Stimulated activated CD4-positive, alpha-beta T cell treated with anti-CD3 and anti-CD28 coated beads, Interleukin-15, amount 100 ng/mL, for 1 hour (primary cell): Measurements from ENCODE around the gene GEN1.
A peak's percentile ranks its signal among the peaks of the same experiment; 100 is the strongest.

ENCODE experiments used
- DNase-seq, 2 donors: peaks; one replicate each; pipeline ENCODE4 v3.0.0-alpha.2; 2020; ENCODE audit warnings: low read depth in 1 of 2, low spot score in 1 of 2

Gene GEN1, protein sequence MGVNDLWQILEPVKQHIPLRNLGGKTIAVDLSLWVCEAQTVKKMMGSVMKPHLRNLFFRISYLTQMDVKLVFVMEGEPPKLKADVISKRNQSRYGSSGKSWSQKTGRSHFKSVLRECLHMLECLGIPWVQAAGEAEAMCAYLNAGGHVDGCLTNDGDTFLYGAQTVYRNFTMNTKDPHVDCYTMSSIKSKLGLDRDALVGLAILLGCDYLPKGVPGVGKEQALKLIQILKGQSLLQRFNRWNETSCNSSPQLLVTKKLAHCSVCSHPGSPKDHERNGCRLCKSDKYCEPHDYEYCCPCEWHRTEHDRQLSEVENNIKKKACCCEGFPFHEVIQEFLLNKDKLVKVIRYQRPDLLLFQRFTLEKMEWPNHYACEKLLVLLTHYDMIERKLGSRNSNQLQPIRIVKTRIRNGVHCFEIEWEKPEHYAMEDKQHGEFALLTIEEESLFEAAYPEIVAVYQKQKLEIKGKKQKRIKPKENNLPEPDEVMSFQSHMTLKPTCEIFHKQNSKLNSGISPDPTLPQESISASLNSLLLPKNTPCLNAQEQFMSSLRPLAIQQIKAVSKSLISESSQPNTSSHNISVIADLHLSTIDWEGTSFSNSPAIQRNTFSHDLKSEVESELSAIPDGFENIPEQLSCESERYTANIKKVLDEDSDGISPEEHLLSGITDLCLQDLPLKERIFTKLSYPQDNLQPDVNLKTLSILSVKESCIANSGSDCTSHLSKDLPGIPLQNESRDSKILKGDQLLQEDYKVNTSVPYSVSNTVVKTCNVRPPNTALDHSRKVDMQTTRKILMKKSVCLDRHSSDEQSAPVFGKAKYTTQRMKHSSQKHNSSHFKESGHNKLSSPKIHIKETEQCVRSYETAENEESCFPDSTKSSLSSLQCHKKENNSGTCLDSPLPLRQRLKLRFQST

DNA sequence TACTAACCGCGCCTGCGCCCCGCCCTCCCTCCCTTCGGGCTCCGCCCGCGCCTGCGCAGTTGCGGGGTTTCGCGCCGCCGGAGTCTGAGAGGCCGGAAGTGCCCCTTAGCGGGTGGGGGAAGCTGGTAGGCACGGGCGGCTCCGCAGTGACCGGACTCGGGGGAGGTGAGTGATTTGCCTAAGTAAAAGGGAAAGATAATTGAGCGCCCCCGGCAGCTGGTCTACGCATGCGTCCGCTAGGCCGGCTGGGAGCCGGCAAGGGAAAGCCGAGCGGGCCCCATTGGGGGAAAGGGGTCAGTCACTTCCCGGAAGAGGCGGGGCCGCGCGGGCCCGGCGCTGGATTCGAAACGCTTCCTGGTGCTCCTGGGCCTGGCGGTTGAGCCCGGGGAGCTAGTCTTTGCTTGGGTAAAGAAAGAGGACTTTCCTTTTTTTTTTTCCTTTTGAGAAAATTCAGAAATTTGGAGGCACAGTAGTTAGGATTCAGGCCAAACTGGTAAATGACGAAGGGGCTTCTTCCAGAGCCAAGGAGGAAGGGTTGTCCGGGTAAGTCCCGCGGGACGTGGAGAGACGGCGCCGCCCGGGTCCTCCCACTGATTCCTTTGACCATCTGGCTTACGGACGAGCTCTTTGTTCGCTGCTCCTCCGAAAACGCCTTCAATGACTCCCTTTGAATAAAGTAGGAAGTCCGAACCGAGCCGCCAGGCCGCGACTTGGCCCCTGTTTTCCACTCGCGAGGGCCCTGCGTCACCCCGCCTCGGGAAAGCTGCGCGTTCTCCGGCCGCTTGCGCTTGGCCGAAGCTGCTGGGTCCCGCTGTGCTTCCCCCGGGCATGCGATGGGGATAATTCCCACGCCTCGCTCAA, at the start of gene GEN1, which contains the start of gene SMC6:
GEN1 (plus strand) TSS at position 336 of the 861 bp plus-strand sequence. CDS start 5,806 bp downstream, outside the sequence.
SMC6 (minus strand) TSS at position 8 of the 861 bp plus-strand sequence. CDS start 7,864 bp downstream, outside the sequence.
- peak; percentile 83 to 87 for DNase-seq

DNA sequence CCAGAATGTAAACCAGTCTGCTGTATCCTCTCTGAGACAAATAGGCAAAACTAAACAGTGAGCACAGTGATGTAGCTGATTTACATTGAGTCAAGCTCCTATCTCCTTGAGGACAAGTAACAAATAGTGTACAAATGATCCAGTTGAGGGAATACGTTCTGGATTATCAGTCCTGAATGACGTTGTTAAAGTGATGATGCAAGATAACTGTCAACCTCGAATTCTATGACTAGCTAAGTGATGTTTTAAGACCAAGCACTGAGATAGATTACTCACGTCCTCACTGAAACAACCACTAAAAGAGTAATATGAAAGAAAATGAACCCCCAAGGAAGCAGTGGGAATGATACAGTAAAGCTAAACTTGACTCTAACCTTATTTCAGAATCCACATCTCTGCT, 47.1 kb upstream of the GEN1 start:
- no peak for DNase-seq

DNA sequence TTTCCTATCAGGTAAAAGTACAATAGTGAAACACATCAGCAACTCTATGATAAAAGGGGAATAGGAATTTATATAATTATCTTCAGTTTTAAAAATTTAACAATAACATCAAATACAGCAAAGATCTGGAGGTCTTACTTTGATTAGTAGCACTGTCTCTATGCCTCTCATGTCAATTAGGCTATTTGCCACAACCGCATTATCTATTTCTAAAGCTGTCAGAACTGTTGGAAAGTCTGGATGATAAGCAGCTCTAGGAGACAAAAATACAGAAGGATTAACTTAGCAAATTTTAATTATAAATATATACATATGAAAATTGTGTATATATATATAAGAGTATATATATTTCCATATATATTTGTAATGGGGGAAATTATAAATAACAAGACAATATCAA, 45.4 kb upstream of the GEN1 start:
- no peak for DNase-seq

DNA sequence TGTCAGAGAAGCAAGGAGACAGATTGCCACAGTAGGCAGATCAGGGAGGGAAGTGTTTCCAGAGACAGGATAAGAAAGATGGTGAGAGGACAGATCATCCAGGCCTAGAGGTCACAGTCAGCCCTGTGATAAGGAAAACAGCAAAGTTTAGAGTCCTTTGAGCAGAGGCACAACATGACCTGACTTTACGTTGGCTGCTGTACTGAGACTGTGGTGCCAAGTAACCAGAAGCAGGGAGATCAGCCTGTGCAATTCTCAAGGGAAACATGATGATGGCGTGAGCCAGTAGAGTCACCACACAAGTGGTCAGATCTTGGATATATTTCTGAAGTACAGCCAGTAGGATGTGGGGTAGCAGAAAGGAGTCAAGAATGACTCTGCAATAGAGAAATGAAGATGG, 44.0 kb upstream of the GEN1 start:
- no peak for DNase-seq

DNA sequence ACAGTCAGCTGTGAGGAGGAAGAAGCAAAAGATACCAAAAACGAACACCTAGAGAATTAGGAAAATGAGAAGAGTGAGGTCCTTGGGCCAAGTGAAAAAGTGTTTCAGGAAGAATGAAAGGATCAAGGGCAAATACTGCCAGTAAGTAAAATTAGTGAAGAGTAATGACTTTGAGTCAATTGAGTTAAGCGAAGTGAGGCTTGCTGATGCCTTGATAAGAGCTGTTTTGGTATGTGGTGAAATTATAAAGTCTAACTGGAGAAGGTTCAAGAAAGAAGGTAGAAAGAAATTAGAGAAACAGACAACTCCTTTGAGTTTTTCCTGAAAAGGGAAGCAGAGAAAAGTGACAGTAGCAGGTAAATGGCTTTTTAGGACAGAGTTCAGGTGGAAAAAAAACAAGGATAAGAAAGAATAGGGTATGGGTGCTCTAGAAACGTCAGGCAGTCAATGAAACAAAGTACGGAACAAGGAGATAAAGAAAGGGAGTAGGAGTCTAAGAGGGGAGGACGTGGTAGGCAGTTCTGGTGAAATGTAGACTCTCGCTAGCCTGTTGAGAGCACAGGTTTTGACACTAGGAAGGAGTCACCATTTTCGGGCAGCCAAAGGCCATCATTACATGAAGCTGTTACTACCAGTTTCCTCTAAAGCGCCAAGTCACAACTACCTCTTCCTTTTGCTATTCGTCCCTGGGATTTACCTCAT, 43.2 kb upstream of the GEN1 start:
- DNase-seq, result no peak

DNA sequence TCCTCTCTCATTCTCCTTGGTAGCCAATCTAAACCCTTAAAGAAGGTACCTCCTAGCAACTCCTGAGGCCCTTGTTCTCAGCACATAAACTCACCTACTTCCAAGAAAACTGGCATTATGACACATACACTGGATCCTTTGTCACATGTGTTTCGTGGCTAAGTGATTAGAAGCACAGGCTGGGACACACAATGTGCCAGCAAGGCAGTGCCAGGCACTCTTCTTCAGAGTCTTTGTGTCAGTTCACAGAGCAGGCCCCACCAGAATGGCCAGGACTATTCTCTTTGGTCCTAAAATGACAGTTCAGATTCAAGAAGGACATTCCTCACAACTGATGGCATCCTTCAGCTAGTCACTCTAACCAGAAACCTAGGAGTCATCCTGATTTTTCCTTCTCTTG, 40.6 kb upstream of the GEN1 start:
- DNase-seq, result no peak

DNA sequence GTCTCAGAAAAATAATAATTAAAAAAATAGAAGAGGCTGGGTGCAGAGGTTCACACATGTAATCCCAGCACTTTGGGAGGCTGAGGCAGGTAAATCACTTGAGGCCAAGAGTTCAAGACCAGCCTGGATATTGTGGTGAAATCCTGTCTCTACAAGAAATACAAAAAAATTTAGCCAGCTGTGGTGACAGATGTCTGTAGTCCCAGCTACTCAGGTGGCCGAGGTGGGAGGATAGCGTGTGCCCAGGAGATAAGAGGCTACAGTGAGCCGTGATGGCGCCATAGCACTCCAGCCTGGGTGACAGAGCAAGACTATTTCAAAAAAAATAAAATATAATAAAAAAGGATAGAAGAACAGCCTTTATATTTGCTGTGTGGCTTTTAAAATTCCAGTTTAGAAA, 36.3 kb upstream of the GEN1 start:
- DNase-seq, result no peak

DNA sequence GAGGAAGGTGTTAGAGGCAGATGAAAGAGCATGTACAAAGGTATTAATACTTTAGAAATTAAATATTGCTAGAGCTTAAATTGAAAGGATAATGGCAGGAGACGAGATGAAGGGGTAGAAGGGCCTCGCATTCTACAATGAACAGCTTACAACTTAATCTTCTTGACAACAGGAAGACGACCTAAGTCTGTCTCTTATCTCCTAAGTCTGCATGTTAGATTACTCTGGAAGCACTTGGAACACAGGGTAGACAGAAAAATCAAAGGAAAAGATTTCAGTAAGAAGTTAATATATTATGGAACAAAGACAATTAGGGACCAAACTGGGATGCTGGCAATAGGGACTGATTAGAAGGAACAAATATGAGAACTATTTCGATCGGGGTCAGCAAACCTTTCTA, 35.2 kb upstream of the GEN1 start:
- no peak for DNase-seq

DNA sequence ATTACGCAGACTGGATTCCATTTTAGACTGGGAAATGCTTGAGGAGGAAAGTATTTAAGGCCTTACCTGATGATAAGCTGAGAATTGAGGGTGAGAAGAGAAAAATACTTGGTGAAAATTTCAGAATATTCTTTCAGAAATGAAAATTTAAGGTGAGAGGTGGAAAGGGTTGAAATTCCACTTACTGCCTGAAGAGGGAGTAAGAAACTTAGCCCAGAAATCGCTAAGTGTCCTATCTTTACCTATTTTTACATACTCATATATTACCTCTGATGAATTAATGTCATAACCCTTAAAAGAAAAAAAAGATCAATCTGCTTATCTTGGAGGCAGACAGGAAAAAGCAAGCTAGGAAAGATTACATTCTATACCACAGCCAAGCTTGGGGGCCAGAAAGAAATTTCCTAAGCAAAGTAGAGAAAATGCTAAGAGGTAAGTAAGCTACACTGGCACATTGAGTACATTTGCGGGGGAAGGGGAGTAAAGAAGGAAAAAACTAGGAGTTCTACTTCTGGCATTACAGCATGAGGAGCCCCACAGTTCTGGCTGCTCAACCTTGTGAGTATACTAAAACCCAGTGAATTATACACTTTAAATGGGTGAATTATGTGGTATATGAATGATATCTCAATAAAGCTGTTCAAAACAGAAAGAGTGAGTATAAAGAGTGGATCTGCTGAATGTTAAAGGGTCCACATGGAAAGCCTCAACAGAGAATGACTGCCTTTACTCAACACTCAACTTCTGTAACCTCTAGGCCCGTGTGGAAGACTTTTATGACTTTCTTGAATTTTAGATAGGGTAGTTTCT, 34.2 kb upstream of the GEN1 start:
- DNase-seq, result no peak

DNA sequence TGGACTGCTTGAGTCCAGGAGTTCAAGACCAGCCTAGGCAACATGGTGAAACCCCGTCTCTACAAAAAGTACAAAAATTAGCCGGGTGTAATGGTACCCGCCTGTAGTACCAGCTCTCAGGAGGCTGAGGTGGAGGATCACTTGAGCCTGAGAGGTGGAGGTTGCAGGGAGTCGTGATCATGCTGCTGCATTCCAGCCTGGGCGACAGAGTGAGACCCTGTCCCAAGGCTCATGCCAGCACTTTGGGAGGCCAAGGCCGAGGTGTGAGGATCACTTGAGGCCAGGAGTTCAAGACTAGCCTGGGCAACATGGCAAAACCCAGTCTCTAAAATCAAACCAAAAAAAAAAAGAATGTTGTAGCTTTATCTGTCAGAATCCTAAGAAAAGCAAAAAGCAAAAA, 25.7 kb upstream of the GEN1 start:
- DNase-seq, result no peak

DNA sequence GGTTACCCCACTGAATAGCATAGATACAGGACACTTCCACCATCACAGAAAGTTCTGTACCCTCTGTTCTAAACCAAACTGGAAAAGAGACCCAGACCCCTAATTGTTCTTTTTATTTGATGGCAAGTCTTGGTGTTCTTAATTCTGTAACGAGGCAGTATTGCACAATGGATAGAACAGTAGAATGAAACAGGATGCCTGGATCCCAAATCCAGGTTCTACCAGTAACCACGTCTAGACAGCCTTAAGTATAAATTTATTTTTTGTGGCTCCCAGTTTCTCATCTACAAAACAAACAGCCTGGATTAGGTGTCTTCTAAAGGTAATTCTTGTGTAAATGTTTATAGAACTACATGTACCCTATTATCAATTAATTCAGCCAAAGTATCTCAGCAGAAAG, 24.1 kb upstream of the GEN1 start:
- no peak for DNase-seq

DNA sequence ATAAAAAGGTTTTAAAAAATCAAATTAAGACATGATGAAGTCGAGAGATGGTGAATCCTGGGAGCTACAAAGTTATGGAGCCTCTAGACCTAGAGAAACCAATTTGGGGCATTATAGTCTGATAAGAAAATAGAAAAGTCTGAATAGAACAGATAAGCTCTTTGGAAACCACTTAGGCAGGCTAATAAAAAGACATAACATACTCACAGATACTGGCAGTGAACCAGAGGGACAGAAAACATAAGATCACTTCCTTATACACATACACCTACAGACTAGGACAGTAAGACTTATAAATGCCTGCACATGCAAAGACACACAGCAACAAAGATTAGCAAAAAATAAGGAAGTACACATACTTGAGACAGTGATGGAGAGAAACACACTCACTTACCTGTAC, 20.3 kb upstream of the GEN1 start:
- DNase-seq, result no peak

DNA sequence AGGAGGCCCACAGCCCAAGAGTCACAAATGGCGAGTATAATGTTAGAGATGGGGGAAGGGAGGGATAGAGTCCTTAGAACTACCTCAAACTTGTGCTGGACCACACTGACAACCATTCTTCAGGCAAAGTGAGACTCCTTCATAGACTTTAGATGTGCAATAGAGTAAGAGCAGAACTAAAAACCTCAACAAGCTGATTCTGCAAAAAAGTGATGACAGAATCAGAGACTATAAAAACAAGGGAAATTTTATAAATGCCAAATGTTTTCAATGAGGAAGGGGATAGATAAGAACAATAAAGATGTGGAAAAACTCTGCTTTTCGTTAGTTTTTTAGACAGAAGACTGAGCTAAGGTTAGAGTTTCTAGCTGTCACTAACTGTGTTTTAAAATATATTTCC, 18.1 kb upstream of the GEN1 start:
- DNase-seq, result no peak

DNA sequence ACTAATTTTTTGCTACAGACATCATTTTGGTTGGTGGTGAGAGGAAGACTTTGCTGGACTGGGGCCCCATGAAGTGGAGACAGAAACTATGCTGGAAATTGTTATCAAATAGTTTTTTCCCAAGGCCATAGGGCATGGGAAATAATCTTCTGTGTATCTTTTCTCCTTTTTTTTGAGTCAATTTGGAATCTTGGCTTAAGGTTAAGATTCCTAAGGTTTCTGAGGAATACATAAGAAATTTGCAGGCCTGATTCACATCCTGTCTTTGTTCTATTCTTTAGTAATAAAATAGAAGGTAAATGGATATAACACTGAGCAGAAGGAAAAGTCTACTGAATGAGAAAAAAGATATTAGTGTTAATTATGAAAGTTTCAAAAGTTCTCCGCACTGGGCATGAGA, 16.9 kb upstream of the GEN1 start:
- no peak for DNase-seq

DNA sequence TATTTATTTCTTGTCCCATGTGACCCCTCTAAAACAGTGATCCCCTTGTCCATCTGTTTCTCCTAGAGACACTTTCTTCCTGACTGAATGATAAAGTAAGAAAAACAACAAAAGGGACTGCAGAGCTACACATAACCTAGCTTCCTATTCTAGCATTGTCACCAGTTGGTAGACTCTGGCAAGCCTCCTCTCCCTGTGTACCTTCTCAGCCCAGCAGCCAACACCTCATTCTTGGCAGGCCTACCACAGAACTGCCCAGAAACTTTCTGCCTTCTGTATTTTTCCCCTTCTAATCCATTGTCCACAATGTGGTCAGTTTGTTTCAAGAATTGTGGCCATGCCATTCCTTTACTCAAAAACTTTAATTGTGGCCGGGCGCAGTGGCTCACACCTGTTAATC, 13.7 kb upstream of the GEN1 start:
- DNase-seq, result no peak

DNA sequence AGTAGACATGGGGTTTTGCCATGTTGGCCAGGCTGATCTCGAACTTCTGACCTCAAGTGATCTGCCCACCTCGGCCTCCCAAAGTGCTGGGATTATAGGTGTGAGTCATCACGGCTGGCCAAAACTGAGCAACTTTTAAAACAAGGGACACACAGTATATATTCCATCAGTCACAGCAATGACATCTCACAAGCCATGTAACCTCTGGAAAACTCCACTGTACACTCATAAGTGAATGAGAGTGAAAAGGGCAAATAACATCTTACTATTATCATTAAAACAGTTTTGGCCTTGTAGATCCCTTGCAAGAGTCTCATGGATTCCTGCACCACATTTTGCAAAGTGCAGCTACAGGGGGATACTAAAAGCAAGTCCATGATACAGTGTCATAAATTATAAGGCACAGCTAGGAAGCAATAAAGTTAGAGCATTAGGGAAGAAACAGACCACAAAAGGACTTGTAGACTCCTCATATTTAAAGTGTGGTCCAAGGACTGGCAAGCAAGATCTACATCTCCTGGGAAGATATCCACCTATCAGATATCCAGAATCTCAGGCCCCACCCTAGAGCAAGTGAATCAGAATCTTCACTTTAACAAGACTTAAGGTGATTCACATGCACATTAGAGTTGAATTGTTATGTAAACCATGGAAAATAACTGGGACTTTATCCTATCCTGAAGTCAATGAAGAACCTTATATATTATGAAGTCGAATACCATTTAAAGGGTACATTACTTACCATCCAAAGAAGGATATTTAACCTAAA, 6.1 kb upstream of the GEN1 start:
- no peak for DNase-seq

DNA sequence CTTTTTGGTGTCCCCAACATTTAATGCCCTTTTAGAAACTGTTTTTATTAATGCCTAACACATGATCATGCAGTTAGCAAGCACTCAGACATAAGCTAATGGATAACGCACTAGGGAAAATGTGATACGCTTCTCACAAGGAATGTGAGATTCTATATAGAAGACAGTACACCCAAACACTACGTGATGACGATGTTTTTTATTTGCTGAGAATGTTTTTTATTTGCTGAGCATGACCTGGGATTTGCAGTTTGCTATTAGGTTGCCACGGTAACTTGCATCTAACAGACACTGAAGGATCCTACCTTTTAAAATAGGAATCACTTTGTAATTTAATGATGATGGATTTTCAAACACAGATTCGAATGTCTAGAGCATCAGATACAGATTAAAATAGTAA, 5.2 kb upstream of the GEN1 start:
- no peak for DNase-seq

DNA sequence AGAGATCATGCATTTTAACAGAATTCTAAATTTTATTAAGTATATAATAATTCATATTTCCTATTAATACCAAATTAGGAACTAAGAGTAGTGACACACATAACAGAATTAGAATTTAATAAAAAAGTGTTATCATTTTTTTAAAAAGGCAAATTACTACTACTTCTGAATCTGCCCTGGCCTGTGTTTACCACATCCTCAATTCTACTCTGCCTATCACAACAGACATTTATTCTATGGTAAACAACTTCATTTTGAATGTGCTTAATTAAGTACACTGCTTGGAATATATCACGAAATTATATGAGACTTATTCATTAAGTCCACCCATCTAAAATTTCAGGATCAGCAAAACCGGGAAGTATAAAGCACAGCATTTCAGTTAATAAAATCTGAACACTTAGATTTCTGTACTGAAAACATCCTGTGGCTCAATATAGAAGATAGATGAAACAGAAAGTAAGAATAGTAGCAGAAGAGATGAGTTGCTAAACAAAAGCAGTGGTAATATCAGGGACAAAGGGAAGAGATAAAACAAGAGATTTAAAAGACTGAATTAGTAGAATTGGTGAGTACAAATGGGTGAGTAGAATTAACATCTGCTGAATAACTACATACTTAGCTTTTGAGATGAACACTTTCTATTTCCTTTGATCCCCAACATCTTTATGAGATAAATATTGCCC, 4.0 kb upstream of the GEN1 start:
- DNase-seq, result no peak
